ENCODE results near the gene SOWAHA.

The SOWAHA gene

DNA sequence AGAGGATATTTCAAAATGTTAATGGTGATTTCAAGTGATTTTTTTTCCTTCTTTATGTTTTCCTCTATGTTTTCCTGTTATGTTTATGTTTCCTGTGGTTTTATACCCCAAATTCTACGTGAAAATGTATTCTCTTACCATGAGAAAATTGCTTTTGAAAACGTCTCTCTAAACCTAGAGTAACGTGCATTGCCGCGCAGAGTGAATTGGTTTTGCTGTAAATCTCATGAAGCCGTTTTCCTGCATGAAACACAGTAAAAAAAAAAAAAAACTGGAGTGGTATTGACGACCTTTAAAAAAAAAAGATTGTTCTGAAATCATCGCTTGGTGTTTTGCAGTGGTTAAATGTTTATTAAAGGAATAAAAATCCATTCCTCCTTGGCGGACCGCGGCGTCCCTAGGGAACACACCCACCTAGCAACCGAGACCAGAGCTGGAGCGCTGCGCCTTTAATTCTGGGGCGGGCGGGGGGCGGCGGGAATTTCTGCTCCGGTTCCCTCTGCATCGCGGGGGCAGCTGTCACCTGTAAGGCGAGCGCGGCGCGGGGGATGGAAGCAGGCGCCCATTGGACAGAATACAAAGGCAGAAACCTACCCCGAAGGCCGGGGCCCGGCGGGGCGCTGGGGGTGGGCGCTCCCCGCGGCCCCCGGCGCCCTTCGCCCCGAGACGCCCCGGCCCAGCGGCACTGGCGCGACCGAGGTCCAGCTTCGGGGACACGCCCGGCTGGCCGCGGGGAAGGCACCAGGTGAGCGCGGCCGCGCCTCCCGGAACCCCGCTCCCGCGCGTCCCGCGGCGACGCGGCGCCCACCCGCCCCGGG is at the start of gene SOWAHA:
Gene SOWAHA (plus strand): TSS at position 522 of the 818 bp plus-strand sequence. CDS start 320 bp downstream, outside the sequence.
- no peak for DNase-seq

GRCh38 chr5:132764051-132764450 is 49.1 kb upstream of the SOWAHA start:
- no peak for DNase-seq

DNA sequence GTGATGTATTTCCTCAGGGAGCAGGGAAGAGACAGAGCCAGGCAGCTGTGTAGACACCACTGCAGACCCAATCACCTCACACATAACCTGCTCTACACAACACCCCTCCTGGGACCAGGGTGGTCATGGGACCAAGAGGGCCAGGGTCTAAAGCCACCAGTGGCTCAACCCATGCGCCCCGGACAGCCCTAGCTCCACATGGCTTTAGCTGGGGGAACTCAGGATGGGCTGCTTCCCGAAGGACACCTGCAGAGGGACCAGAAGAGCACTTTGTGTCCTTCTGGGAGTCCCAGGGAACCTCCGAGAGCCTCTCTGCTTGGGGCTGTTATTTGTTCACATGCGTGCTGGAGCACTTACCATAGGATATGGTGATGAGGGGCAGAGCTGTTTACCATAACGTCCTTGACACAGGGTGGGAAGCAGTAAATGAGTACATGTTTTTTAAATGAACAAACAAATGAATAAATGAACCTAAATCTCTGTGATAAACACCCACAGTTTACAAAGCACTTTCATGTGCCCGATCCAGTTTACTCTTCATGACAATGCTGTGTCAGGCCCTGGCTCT is 48.3 kb upstream of the SOWAHA start:
- no peak for DNase-seq

DNA sequence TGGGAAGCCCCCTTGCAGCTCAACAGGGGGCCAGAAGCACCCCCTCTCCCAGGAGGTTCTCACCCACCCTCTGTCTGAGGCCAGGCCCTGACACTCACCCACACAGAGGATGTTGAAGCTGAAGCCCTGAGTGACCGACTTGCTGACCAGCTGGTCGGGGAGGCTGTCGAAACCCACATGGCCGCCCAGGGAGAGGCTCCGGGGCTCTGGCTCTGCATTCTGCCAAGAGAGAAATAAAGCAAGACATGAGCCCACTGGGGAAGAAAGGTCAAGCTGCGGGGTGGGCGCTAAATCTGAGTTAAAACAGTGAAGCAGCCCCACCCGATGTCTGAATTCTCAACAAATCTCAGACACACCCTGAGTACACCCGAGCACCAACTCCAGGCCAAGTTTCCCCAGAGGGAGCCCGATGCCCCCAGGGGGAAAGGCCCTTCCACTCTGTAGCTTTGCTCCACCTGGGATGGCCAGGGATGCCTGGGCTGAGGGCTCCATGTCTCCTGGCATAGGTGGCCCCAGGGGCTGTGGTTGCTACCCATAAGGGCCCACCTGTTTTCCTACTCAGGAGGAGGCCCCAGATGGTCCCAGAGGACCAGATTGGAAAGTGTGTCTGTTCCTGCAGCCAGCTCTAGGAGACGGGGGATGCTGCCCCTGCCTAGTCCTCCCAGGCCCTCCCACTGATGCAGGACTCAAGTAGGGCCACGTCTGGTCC is 47.6 kb upstream of the SOWAHA start:
- no peak for DNase-seq

DNA sequence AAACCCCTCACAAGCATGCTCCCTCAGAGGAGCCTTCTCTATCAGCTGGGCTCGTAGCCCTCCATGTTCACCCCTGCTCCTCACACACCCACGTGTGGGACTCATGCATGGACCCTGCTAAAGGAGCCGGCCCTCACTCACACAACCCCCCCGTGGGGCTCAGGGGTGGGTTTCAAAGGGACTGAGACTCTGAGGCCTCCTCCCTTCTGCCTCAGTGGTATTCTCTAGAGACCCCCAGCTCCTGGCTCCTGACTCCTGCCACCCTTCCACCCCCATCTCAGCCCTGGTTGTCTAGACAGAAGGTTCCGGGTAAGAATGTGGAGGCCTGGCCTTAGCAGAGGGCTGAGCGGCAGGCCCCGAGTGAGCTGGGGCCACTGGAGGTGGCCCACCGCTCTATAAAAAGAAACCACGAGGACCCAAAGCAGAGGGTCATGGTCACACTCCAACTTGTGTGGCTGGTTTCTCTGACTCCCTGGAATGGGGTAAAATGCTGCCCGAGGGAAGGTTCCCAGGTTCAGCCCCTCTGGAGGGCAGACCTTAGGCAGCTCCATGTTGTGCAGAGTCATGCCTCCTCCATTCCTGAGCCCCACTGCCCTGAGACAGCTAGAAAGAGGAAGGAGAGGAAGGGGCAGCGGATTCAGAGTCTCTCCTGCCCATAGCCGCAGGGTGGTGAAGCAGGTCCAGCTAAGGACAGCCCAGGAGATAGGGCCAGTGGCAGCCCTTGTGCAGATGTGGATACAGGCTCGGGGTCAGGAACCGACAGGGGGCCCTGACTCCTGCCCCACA is 46.9 kb upstream of the SOWAHA start:
- no peak for DNase-seq

- DNase-seq: no peak
Measured at GRCh38 chr5:132766806-132767055, 46.4 kb upstream of the SOWAHA start.

DNA sequence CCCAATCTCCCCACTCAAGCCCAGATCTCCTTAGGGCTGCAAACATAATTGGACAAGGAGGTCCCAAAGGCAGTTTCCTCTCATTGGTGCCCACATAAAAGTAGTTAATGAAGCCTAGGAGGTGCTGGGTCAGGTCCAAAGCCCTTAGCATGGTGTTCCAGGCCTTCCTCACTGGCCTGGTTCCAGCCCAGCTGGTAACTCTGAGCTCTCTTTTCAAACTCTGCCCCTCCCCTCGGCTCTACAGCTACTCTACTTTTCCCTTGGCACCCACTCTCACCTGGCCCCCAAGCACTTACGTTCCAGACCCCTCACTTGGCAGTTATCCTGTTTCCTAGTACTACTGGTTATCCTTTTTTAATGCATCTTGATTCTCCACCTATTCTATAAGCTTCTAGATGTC is 46.0 kb upstream of the SOWAHA start:
- no peak for DNase-seq

- no peak for DNase-seq
Measured at GRCh38 chr5:132768485-132768868, 44.6 kb upstream of the SOWAHA start.

GRCh38 chr5:132770476-132771159 is 42.5 kb upstream of the SOWAHA start:
- no peak for DNase-seq

DNA sequence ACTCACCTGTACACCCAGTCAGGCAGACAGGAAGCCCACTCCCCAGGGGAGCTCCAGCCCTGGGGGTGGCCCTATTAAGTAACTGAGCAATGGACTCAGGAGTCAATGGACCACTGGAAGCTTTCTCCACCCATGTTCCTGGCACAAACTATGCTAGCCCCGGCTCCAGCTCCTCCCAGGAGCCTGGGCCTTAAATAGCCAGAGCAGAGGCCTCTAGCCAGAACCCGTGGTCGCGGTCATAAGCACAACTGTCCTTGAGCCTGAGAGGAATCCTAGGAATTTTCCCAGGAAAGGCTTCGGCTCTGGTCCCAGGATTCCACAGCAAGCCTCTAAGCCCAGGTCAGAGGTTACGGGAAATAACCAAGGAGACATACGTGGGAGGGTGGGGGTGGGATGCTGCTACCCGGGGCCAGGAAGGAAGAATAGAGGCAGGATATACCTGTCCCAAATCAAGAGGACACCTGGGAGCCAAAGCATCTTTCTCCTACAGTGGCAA is 41.6 kb upstream of the SOWAHA start:
- DNase-seq: no peak

DNA sequence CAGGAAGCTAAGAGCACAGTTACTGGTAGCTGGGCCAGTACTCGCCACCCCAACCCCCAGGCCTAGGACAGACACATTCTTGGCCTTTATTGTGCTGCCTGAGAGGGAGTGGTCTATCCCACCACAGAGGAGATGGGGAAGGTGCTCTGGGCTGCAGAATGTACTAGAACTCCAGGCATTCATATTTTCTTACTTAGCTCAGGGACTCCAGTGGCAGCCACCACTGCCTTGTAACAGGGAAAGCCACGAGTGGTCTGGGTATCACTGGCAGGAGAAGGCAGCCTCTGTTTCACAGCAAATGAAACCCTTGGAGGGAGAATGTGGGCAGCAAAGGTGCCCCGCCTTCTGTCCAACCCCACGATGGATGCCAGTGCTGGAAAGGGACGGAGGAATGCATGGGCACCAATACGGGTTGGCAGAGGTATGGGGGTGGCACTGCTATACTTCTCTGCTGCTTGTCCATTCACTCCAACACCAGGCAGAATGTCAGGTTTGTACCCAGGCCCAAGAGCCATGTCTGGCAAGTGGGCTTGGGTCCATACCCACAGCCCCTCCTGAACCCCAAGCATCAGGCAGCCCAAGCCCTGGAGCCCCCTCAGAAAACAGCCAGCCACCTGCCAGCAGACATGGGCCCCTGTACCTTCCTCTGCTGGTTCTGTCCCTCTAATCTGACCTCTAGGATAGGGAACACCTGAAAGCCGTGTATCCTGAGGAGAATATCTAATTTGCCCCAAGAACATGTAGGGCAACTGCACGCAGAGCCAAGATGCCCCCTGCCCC is 40.6 kb upstream of the SOWAHA start:
- DNase-seq: no peak

DNA sequence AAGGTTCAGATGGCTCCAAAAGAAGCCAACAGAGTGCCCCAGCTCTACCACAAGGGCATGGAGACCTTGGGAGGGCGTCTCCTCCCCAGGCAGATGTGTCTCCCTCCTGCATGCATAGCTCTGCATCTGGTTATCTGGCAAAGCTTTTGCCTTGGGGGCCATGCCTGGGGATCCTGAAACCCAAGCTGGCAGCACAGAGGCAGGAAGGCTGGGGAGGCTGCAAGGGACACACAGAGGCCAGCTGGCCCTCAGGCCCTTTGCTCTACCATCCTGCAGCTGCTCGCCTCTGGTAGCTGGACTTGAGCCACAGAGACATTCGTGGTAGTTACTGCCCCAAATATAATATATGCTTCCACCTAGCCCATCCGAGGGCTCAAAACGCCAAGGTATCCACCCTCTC is 40.0 kb upstream of the SOWAHA start:
- no peak for DNase-seq

DNA sequence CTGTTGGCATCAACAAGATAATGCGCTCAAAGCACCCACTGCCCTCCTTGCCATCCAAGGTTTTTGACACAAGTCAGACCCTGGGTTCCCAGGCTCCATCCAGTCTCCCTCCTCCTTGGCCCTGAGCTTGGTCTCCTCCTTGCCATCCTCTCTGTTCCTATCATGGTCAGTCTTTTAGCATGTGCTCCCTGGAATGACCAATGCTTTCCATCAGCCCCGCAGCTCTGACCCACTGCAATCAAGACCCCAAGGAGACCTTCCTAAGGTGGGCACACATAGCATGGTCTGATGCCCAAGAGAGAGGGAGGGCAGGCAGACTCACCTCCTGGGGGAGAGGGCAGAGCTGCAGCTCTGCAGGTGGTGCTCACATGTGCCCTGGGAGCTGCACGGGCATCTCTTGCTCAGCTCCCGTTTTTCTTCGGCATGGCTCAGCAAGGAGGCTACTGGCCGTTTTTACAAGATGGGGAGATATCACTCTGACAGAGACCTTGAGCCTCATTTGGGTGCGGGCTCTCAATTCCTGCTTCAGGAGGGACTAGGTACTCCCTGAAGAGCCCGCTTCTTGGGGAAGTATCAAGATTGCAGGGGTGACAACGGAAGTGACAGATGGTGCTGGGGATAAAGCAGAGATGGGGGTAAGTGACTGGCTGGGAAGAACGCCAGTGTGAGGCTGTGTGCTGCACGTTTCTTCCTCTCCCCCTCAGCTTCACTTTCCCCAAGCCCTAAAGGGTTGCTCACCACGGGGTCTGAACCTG is 39.3 kb upstream of the SOWAHA start:
- DNase-seq: no peak

- no peak for DNase-seq
Measured at GRCh38 chr5:132774406-132774805, 38.7 kb upstream of the SOWAHA start.

DNA sequence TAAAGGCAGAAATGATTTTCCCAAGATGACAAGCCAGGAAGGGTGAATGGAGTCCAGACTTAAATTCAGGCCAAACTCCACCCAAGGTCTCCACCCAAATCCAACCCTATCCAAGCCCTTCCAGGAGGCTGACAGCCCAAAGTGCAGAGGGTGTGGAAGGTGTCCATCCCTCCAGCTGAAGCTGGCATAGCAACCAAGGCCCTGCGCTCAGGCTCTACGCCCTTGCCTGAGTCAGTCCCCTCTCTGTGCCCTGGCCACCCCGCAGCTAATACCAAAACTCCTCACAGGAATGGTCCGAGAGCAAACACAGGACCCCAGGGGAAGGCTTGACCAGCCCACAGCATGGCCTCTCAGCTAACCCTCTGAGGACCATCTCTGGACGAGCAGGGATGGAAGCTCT is 38.2 kb upstream of the SOWAHA start:
- no peak for DNase-seq

DNA sequence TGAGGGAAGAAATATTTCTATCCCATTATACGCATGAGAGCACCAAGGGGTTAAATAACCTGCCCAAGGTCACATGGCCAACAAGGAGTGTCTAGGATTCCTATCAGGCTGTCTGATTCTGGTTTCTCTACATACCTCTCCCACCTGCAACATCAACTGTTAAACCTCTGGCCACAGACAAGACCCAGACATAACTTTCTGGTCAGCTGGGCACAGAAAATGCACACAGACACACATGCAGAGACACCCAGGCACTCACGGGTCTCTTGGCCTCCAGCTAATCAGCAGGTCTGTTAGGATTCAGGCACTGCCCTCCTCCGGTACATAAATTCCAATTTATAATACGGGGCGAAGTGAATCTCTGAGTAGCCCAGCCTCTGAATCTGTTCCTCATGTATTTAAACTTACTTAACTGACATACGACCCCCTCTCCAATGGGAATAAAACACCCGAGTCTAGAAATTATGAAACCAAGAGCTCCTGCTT is 37.6 kb upstream of the SOWAHA start:
- DNase-seq: peak; percentile 96

DNA sequence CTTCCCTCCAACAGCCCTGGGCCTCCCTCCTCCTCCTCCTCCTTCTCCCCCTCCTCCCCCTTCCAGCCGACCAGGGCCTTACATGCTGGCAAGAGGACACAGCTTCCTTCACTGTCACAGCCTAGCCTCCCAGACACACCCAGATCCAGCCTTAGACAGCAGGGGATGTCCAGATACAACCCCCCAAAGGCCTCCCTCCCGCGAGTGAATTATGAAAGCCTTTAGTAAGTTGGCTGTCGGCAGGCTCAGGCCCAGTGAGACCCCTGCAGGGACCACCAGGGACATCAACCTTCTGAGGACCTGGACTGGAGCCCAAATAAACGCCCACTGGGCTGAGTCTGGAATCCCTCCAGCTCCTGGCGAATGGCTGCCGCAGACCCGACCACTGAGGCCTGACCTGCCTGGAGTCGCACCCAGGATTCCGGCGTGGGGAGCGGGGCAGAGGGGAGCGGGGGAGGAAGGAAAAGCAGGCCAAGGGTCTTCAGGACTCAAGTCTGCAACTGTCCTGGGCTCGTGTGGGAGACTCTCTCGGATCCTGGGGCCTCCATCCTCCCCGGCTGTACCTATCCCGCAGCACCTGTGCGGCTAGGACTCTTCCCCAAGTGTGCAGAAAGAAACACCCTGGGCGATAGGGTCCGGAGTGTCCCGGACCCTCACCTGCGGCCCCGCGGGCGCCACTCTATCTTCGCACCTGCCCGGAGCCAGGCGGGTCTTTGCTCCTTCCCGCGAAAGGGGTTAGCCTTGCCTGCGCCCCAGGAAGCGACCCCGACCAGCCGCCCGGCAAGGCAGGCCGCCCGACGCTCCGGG is 36.8 kb upstream of the SOWAHA start:
- DNase-seq: peak; percentile 70

- no peak for DNase-seq
Measured at GRCh38 chr5:132776938-132777208, 36.2 kb upstream of the SOWAHA start.

GRCh38 chr5:132777209-132778069 is 35.7 kb upstream of the SOWAHA start, which contains the start of gene SEPTIN8:
TSS of gene SEPTIN8 (minus strand) at chr5:132777239. CDS start at chr5:132777137, 102 bp downstream.
- peak; percentile 8 for DNase-seq
